Endothelial cell of umbilical vein (primary cell): Measurements from ENCODE around the gene ABLIM2.

Experiments used
- CTCF ChIP-seq, 2 donors: IDR thresholded peaks; 1 replicate in 1 of 2; 2 replicates in 1 of 2; pipeline ENCODE4 v1.5.1; 2011; ENCODE audit warnings: low read length in 2 of 2, mild to moderate bottlenecking in 2 of 2, moderate library complexity in 2 of 2, control low read depth in 1 of 2, inconsistent platforms in 1 of 2, low read depth in 1 of 2; ENCODE audit not compliant: insufficient read depth in 1 of 2; ENCODE audit errors: extremely low read depth in 1 of 2
- EZH2 ChIP-seq: IDR thresholded peaks from 2 replicates; pipeline ENCODE4 v1.6.1; 2012; ENCODE audit warnings: borderline replicate concordance, low read depth, mild to moderate bottlenecking, moderate library complexity, low read length, inconsistent platforms; ENCODE audit not compliant: severe bottlenecking
- FOS ChIP-seq: IDR thresholded peaks from 2 replicates; pipeline ENCODE4 v1.6.1; 2011; ENCODE audit warnings: mild to moderate bottlenecking, low read length, moderate library complexity, borderline replicate concordance; ENCODE audit not compliant: insufficient read depth
- JUN ChIP-seq: IDR thresholded peaks from 2 replicates; pipeline ENCODE4 v1.6.1; 2011; ENCODE audit warnings: borderline replicate concordance, low read depth; ENCODE audit not compliant: insufficient read length, insufficient read depth
- MAX ChIP-seq: IDR thresholded peaks from 2 replicates; pipeline ENCODE4 v1.6.1; 2011; ENCODE audit not compliant: insufficient read depth, insufficient read length
- MYC ChIP-seq: IDR thresholded peaks from one replicate; pipeline ENCODE4 v1.6.1; 2011; ENCODE audit warnings: mild to moderate bottlenecking, low read depth, low read length
- POLR2A ChIP-seq: IDR thresholded peaks from 2 replicates; pipeline ENCODE4 v1.6.1; 2012; ENCODE audit warnings: low read depth, mild to moderate bottlenecking, control low read depth, low read length
- POLR2AphosphoS5 ChIP-seq: IDR thresholded peaks from 2 replicates; pipeline ENCODE4 v1.6.1; 2012; ENCODE audit warnings: low read depth, mild to moderate bottlenecking, control low read depth, low read length, moderate library complexity; ENCODE audit not compliant: insufficient read depth

- TF ChIP-seq POLR2A (no peak), CTCF (IDR thresholded peaks at IDR 0.05; ENCODE audit: extremely low read depth in 1 of 2, insufficient read depth in 1 of 2, low read depth in 1 of 2, low read length in 2 of 2) (no peak), POLR2AphosphoS5 (no peak), MAX (no peak), EZH2 (no peak), FOS (no peak), JUN (no peak), MYC (no peak)
Measured at GRCh38 chr4:8087921-8088495, 70.6 kb downstream of the ABLIM2 start.
